HG03060 (cell line): ENCODE measurements around the gene MUC3A.

Experiments used
- ATAC-seq: cut with Tn5 transposase; IDR thresholded peaks from one replicate; pipeline ENCODE4 v1.9.1; 2021; ENCODE audit warnings: low read depth, moderate number of reproducible peaks; ENCODE audit not compliant: unreplicated experiment

MUC3A gene

GRCh38 chr7:100946766-100947365, 2.5 kb upstream of the MUC3A start:
- ATAC-seq = no peak

GRCh38 chr7:100947792-100948191, 1.5 kb upstream of the MUC3A start:
- ATAC-seq = no peak

DNA sequence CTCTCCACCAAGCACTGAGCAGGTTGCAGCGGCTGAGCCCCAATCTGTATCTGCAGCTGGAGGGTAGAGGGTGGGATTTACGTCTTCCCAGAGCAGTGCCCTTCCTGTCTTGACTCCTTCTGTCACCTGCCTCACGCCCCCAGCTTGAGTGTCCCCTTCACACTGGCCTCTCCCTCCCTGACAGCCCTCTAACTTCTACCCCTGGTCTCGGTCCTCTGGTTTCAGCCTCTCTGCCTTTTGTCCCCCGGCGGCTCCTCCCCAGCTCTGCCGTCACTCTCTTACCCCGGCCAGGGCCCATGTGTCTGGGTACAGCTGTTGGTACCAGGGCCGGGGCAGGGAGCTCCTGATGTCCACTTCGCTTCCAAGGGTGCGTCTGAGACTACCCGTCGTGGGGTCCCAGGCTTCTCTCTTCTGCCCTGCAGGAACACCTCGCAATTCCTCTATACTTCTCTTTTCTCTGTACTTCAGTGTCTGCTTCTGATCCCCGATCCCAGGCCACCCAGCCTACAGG, 654 bp downstream of the MUC3A start:
- no peak for ATAC-seq

- no peak for ATAC-seq
Measured at GRCh38 chr7:100951172-100951571, 1.8 kb downstream of the MUC3A start.

GRCh38 chr7:100951888-100952560, 2.7 kb downstream of the MUC3A start:
- no peak for ATAC-seq

GRCh38 chr7:100952641-100953040, 3.3 kb downstream of the MUC3A start:
- no peak for ATAC-seq

GRCh38 chr7:100957832-100958421, 8.6 kb downstream of the MUC3A start:
- no peak for ATAC-seq

DNA sequence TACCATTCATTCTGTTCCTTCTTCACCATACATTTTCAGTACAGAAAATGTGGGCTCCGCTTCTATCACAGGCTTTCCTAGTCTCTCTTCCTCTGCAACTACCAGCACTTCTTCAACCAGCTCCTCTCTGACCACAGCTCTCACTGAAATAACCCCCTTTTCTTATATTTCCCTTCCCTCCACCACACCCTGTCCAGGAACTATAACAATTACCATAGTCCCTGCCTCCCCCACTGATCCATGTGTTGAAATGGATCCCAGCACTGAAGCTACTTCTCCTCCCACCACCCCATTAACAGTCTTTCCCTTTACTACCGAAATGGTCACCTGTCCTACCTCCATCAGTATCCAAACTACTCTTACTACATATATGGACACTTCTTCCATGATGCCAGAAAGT, 10.6 kb downstream of the MUC3A start:
- ATAC-seq = no peak

- no peak for ATAC-seq
Measured at GRCh38 chr7:100962537-100962936, 13.2 kb downstream of the MUC3A start.

DNA sequence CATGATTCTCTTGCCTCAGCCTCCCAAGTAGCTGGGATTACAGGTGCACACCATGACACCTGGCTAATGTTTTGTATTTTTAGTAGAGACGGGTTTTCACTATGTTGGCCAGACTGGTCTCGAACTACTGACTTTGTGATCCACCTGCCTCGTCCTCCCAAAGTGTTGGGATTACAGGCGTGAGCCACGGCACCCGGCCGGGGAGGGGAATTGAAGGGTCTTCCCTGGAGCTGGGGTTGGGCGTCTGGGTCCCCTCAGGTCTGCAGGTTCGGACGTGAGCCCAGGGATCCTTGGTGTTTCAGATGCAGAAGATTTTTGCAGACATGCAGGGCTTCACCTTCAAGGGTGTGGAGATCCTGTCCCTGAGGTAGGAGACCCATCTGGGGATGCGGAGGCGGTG, 14.1 kb downstream of the MUC3A start:
- ATAC-seq = no peak

GRCh38 chr7:100963874-100964273, 14.5 kb downstream of the MUC3A start:
- no peak for ATAC-seq

GRCh38 chr7:100964630-100965029, 15.3 kb downstream of the MUC3A start:
- no peak for ATAC-seq

DNA sequence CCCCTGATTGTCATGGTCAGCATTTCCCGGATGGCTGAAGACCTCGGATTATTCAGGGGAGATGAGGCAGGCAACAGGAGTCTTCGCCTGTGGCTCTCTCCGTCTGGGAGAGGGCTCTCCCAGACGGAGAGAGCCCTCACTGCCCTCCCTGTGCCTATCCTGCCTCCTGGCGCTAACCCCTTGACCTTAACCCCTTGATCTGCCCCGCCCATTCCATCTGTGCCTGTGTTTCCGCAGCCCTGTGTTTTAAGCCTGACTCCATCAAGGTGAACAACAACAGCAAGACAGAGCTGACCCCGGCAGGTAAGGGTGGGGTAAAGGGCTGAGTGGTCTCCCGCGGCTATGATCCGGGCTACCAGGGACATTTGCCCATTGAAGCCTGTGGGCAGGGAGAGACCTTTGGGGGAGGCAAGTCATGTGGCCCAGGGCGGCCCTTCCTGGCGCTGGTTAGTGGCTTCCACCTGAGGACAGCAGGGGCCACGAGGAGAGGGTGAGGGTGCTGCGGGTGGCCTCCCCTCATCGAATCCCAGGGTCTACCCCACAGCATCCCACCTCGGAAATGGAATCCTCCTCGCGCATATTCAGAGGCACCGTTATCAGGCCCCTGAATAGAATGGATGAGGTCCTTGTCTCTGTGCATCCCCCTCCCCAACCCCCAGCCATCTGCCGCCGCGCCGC, 15.8 kb downstream of the MUC3A start:
- no peak for ATAC-seq

DNA sequence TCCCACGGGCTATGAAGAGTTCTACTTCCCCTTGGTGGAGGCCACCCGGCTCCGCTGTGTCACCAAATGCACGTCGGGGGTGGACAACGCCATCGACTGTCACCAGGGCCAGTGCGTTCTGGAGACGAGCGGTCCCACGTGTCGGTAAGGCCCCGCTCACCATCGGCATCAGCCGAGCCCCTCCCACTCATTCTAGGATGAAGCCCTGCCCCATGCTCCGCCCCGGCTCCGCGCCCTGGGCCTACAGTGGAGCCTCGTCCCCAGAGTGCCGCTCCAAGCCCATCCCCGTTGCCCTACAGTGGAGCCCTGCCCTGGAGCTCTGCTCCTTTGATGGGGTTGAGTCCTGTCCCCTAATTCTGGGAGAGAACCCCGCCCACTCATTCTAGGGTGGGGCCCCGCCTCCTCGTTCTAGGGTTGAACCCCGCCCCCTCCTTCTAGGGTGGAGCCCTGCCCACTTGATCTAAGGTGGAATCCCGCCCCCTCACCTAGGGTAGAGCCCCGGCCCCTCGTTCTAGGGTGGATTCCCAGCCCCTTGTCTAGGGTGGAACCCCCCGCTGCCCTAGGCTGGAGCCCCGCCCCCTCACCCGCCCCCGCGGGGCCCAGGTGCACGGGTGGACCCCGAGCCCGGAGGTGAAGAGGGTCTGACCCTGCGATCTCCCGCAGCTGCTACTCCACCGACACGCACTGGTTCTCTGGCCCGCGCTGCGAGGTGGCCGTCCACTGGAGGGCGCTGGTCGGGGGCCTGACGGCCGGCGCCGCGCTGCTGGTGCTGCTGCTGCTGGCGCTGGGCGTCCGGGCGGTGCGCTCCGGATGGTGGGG, 16.6 kb downstream of the MUC3A start:
- ATAC-seq = no peak

GRCh38 chr7:100966542-100967291, 17.4 kb downstream of the MUC3A start:
- ATAC-seq = no peak

DNA sequence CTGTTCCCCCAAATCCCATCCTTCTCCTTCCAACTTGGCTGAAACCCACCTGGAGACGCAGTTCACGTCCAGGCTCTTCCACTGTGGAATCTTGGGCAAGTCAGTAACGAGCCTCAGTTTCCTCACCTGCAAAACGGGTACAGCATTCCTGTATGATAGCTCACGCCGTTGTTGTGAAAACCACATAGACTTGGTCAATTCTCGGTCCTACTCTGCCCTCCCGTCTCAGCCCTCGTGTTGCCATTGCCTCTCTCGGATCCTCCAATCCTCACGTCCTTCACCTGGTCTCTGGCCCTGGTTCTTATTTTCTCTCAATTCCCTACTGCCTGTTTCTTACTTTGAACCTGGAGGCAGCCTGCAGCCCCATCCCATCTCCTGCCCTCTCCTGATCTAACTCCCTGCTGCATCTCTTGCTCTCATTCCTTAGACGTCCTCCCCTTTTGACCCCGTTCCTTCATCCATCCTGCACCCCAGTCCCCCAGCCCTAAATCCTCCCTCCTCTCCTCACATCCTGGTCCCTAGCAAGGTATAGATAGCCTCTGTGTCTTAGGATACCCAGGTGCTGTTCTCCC, 18.0 kb downstream of the MUC3A start:
- ATAC-seq = no peak

GRCh38 chr7:100968031-100968430, 18.7 kb downstream of the MUC3A start:
- ATAC-seq = no peak

DNA sequence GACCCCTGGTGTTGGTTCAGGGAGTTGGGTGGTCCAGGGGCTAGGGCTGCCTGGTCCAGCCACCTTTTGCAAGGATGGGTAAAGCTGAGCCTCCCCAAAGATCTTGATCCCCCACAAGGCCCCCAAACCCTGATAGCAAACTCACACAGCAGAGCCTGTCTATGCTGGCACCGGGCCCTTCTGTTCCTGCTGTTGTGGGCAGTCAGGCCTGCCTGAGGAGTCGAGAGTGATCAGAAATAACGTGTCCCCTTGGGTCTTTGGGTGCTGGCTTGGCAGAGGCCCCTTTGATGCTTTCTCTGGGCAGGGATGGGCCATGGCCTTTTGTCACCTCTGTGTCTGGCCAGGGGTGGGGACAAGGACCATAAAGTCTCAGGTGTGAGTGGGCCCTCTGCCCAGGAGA, 19.3 kb downstream of the MUC3A start:
- ATAC-seq = no peak

GRCh38 chr7:100969066-100969615, 19.8 kb downstream of the MUC3A start, which contains the start of gene MUC12:
Gene MUC12, plus strand, starts transcription at chr7:100969565. Its CDS starts 58 bp downstream, at chr7:100969623.
- ATAC-seq = no peak
